Measurements from ENCODE around the gene NDNF.

GRCh38 chr4:121108557-121108956, 36.2 kb upstream of the NDNF start:
- TF ChIP-seq POLR2A (IDR thresholded peaks at IDR 0.05) (no peak), CTCF (IDR thresholded peaks at IDR 0.05) (no peak)
